GM12872 (cell line): Measurements from ENCODE around the gene CPAMD8.

ENCODE experiments used
- CTCF ChIP-seq: IDR thresholded peaks from 3 replicates; pipeline ENCODE4 v1.5.1; 2011; ENCODE audit warnings: low read depth, mild to moderate bottlenecking, low read length, moderate library complexity; ENCODE audit not compliant: insufficient read depth

CPAMD8 gene

DNA sequence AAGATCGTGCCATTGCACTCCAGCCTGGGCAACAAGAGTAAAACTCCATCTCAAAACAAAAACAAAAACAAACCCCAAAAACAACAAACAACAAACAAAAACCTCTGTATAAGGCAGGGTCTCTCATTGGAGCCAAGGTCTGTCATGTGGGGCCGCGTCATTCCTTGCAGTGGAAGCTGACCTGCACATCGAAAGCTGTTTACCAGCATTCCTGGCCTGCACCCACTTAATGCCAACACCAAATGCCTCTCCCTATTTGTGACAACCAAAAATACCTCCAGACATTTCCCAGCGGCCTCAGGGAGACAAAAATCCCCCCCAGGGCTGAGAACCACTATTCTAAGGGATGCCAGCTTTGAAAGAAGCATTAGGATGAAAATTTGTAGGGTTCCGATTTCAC is 1.2 kb downstream of the CPAMD8 start:
- TF ChIP-seq CTCF: no peak

GRCh38 chr19:17023805-17024204 is 2.8 kb downstream of the CPAMD8 start:
- no peak for TF ChIP-seq CTCF

DNA sequence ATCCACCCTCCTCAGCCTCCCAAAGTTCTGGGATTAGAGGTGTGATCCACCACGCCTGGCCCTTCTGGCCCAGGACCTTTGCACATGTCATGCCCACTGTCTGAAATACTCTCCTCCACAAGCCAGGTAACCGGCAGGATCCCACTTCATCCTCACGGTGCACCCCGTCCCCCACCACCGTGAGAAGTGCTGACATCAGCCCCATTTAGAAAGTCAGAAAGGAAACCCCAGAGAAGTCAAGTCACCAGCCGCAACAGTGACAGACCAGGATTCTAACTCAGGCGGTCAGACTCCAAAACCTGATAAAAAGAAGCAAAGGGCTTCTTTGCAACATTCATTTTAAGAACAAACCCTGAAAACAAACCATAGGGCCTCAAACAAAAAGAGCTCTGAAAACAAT is 3.9 kb downstream of the CPAMD8 start:
- no peak for TF ChIP-seq CTCF

DNA sequence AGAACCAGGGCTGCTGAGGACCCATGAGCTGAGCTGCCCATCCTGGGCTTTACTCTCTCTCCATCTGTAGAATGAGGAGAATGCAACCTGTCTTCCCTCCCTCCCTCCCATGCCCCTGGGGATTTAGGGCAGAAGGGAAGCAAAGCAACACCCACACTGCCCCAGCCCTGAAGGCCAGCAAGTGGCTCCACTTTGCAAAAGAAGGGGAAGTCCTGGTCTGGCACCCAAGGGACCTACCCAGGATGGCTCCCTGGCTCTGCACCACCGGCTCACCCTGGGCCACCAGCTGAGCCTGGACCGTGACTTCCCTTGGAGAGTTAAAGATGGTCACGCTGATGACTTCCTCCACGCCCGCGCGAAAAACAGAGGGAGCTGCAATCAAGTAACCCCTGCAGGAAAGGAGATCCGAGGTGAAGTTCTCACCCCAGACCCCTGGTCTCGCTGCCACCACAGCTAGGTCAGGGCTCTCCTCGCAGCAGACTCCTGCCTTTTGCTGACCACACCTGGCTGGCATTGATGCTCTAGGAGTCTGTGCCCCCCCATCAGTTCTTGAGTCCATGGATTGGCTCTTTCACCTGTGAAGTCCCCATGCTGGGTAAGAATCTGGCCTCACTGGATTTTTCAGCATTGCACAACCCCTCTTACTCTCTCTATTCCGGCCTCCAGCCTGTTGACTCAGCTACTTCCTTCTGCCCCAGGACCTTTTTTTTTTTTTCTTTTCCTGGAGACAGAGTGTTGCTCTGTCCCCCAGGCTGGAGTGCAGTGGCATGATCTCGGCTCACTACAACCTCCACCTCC is 4.6 kb downstream of the CPAMD8 start:
- no peak for TF ChIP-seq CTCF

- TF ChIP-seq CTCF: no peak
These were observed 5.3 kb downstream of the CPAMD8 start for GRCh38 chr19:17021328-17021727.

DNA sequence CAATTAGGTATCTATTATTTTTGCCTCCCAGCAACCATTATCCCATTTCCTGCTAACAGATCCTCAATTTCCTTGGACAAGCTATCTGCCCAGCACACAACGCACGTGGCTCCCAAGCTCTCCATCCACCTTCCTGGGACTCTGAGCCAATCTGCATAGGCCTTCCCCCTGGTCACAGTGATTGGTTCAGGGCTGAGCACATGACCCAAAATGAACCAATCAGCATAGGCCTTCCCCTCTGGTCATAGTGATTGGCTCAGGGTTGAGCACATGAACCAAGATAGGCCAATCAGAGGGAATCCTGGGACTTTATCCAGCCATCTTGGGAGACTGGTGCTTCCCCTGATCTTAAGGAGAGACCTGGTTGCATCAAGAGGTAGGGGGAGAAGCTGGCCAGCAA is 5.8 kb downstream of the CPAMD8 start:
- no peak for TF ChIP-seq CTCF

DNA sequence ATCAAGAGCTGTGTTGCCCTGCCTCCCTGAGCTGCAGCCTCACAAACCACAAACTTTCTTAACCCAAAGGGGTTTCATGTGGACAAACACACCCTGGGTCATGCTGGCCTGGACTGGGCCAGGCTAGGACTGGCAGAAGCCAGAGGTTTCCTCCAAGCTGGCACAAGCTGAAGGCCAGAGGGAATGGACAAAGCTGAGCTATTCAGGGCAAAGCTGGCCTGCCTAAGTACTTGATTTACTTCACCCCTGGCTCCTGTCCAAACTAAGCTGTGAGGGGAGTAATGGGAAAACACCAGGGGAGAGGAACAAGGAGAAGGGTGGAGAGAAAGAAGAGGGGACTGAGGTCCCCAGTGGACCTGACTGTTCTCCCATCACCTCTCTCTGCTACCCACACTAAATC is 6.2 kb downstream of the CPAMD8 start:
- TF ChIP-seq CTCF: no peak
